Neural progenitor cell (in vitro differentiated cells): ENCODE measurements around the gene REP15.
A peak's percentile ranks its signal among the peaks of the same experiment; 100 is the strongest.

Experiments used
- CTCF ChIP-seq: fragments of 200-600 bp; sonication (generic); IDR thresholded peaks from 2 replicates; pipeline ENCODE4 v1.5.1; 2017; ENCODE audit warnings: antibody characterized with exemption, mild to moderate bottlenecking
- EZH2phosphoT487 ChIP-seq: fragments of 200-600 bp; sonication (generic); IDR thresholded peaks from 2 replicates; pipeline ENCODE4 v1.6.1; 2017; ENCODE audit warnings: antibody characterized with exemption

- no peak for TF ChIP-seq EZH2phosphoT487
- peak; percentile 27 for TF ChIP-seq CTCF
Observed at GRCh38 chr12:27732281-27732680, 36.0 kb downstream of the REP15 start.
